ENCODE data around the gene FAM240A. TPM values are rescaled to one million over a fixed set of nuclear protein-coding genes. Genes with fewer than 3 reads are reported as not detected.

The FAM240A gene
- total RNA-seq, 1 experiment from 2014 or later = not detected

- intact Hi-C loops (cut with micrococcal nuclease) = no loop called here
- no peaks in the 10 kb centered on the region for H4K20me1 ChIP-seq (ENCODE audit: low read length)
- DNase-seq (no peak), ATAC-seq (no peak)
- no peak overlapping the region for H2AFZ ChIP-seq (ENCODE audit: low read length)
- H3K27me3 ChIP-seq (ENCODE audit: low read length) = peaks cover 11% of the 10 kb centered on the region
- no peaks in the 10 kb centered on the region for H3K9me3 ChIP-seq (ENCODE audit: low read length)
- no peaks in the 10 kb centered on the region for H3K36me3 ChIP-seq (ENCODE audit: low read depth, low read length)
- TF ChIP-seq EZH2phosphoT487 (IDR thresholded peaks at IDR 0.05; ENCODE audit: borderline replicate concordance, low read length) (no peak), EZH2 (IDR thresholded peaks at IDR 0.05; ENCODE audit: low read length, unreplicated experiment) (no peak), CTCF (conservative IDR thresholded peaks at IDR 0.05; ENCODE audit: low read depth, low read length) (no peak)
- no peak overlapping the region for H3K4me3 ChIP-seq (ENCODE audit: low read length)
- ChIA-PET CTCF (no interaction called here), POLR2A (ENCODE audit: unreplicated experiment) (no interaction called here)
- H3K4me1 ChIP-seq (ENCODE audit: insufficient read depth, low read length) = no peaks in the 10 kb centered on the region
- H3K9ac ChIP-seq (ENCODE audit: low read length) = no peak overlapping the region
- H3K27ac ChIP-seq (ENCODE audit: low read length) = no peak overlapping the region
- no TSS peak for BruUV-seq (replicated peaks)
- H3K4me2 ChIP-seq (ENCODE audit: low read length) = no peak overlapping the region
- no peaks in the 10 kb centered on the region for H3K79me2 ChIP-seq (ENCODE audit: low read length)
- H3K9me2 ChIP-seq (replicated peaks; ENCODE audit: low read length) = no peaks in the 10 kb centered on the region
- no peaks in the 10 kb centered on the region for H3F3A ChIP-seq (ENCODE audit: low read length, unreplicated experiment)
These were observed 12.2 kb downstream of the FAM240A start for GRCh38 chr3:46624533-46624932.

GRCh38 chr3:46624975-46625490, 12.7 kb downstream of the FAM240A start:
- TF ChIP-seq CTCF (conservative IDR thresholded peaks at IDR 0.05; ENCODE audit: low read depth, low read length) (no peak), EZH2phosphoT487 (IDR thresholded peaks at IDR 0.05; ENCODE audit: borderline replicate concordance, low read length) (no peak), EZH2 (IDR thresholded peaks at IDR 0.05; ENCODE audit: low read length, unreplicated experiment) (no peak)
- no peaks in the 10 kb centered on the region for H3K36me3 ChIP-seq (ENCODE audit: low read depth, low read length)

GRCh38 chr3:46626039-46626438, 13.7 kb downstream of the FAM240A start:
- intact Hi-C loops (cut with micrococcal nuclease) = no loop called here

More at GRCh38 chr3:46624975-46625490, 12.7 kb downstream of the FAM240A start:
- DNase-seq = no peak
- H3K79me2 ChIP-seq (ENCODE audit: low read length) = no peaks in the 10 kb centered on the region
- BruUV-seq (replicated peaks) = no TSS peak
- H3F3A ChIP-seq (ENCODE audit: low read length, unreplicated experiment) = no peaks in the 10 kb centered on the region
- intact Hi-C loops (cut with micrococcal nuclease) = no loop called here
- H4K20me1 ChIP-seq (ENCODE audit: low read length) = no peaks in the 10 kb centered on the region
- H2AFZ ChIP-seq (ENCODE audit: low read length) = no peak overlapping the region
- H3K4me2 ChIP-seq (ENCODE audit: low read length) = no peak overlapping the region
- H3K27ac ChIP-seq (ENCODE audit: low read length) = no peak overlapping the region
- no peaks in the 10 kb centered on the region for H3K9me3 ChIP-seq (ENCODE audit: low read length)
- H3K9me2 ChIP-seq (replicated peaks; ENCODE audit: low read length) = no peaks in the 10 kb centered on the region
- no peak for ATAC-seq
- H3K9ac ChIP-seq (ENCODE audit: low read length) = no peak overlapping the region
- H3K4me1 ChIP-seq (ENCODE audit: insufficient read depth, low read length) = no peaks in the 10 kb centered on the region
- no peak overlapping the region for H3K4me3 ChIP-seq (ENCODE audit: low read length)
- ChIA-PET POLR2A (ENCODE audit: unreplicated experiment) (interaction anchor here (0.6 kb wide), 1 partner anchor 10 kb away, joined by 4 read pairs; no protein-coding TSS in a partner anchor), CTCF (no interaction called here)
- H3K27me3 ChIP-seq (ENCODE audit: low read length) = peaks cover 9% of the 10 kb centered on the region

More at GRCh38 chr3:46626039-46626438, 13.7 kb downstream of the FAM240A start:
- no peak for DNase-seq
- Histone ChIP-seq H3K9ac (ENCODE audit: low read length) (no peak overlapping the region), H3K9me2 (replicated peaks; ENCODE audit: low read length) (no peaks in the 10 kb centered on the region), H3K27me3 (ENCODE audit: low read length) (peaks cover 9% of the 10 kb centered on the region), H4K20me1 (ENCODE audit: low read length) (no peaks in the 10 kb centered on the region), H3K4me2 (ENCODE audit: low read length) (no peak overlapping the region), H2AFZ (ENCODE audit: low read length) (no peak overlapping the region), H3K4me3 (ENCODE audit: low read length) (no peak overlapping the region), H3K4me1 (ENCODE audit: insufficient read depth, low read length) (no peaks in the 10 kb centered on the region), H3F3A (ENCODE audit: low read length, unreplicated experiment) (no peaks in the 10 kb centered on the region), H3K9me3 (ENCODE audit: low read length) (no peaks in the 10 kb centered on the region), H3K79me2 (ENCODE audit: low read length) (no peaks in the 10 kb centered on the region), H3K36me3 (ENCODE audit: low read depth, low read length) (no peaks in the 10 kb centered on the region), H3K27ac (ENCODE audit: low read length) (no peak overlapping the region)
- CTCF ChIA-PET = no interaction called here
- ATAC-seq = no peak
- TF ChIP-seq EZH2 (IDR thresholded peaks at IDR 0.05; ENCODE audit: low read length, unreplicated experiment) = no peak
- no TSS peak for BruUV-seq (replicated peaks)
- POLR2A ChIA-PET (ENCODE audit: unreplicated experiment) = no interaction called here

All from PC-3 (cell line).